DMS153 treated with DMSO at 0.1 percent for 48 hours (cell line): ENCODE results near the gene GPC6.

Source experiments
- DNase-seq: peaks from one replicate; lab custom pipeline; 2025; ENCODE audit not compliant: unreplicated experiment; lab: John Stamatoyannopoulos, UW

GPC6 gene

GRCh38 chr13:94009701-94010100 is 783.1 kb downstream of the GPC6 start:
- no peak for DNase-seq

DNA sequence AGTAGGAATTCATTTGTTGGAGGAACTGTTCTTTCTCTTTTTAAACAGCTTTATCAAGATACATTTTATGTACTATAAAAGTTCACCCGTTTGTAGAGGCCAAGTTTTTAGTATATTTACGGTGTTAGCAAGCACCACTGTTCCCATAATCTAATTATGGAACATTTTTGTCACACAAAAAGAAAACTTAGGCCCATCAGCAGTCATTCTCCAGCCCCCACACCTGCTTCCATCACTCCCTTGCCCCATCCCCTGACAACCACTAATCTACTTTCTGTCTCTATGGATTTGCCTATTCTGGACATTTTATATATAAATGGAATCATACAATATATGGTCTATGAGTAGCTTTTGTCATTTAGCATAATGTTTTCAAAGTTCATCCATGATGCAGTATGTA is 787.9 kb downstream of the GPC6 start:
- DNase-seq, result no peak

DNA sequence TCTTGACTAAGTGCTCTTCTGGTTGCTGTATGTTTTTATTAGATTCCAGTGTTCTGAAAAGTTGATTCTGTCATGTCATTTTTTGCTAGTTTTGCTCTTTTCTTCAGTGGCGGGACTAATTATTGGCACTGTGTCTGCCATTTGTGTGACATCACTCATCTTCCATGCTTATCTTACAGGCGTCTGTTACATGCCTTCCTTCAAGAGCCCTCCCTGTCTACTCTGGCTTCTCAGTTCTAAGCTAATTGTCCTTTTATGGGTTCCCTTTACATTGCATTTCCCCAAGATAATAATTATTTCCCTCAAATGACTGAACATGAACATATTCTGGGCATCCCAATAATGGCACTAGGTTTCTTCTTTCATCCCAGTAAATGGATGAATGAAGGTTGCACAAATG is 793.8 kb downstream of the GPC6 start:
- no peak for DNase-seq

GRCh38 chr13:94020833-94021232 is 794.2 kb downstream of the GPC6 start:
- no peak for DNase-seq

DNA sequence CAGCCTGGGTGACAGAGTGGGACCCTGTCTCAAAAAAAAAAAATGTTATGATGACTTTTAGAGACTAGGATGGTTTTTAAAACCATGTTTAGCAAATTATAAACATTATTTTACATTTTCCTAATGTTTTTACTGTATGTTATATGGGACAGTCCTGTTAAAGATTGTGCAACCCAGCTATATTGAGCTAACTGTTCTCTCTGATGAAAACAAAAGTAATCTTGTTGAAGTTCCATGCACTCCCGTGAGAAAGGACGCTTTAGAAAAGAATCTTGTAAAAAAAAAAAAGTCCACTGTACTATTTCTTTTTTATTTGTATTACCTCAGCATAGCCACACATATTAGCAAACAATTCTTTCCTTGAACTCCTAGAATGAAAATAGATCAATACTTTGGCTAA is 801.6 kb downstream of the GPC6 start:
- no peak for DNase-seq

GRCh38 chr13:94028650-94029049 is 802.0 kb downstream of the GPC6 start:
- DNase-seq, result no peak

- no peak for DNase-seq
Observed at GRCh38 chr13:94030415-94031119, 804.0 kb downstream of the GPC6 start.

- no peak for DNase-seq
Observed at GRCh38 chr13:94031609-94032008, 805.0 kb downstream of the GPC6 start.

GRCh38 chr13:94033098-94033497 is 806.5 kb downstream of the GPC6 start:
- no peak for DNase-seq

DNA sequence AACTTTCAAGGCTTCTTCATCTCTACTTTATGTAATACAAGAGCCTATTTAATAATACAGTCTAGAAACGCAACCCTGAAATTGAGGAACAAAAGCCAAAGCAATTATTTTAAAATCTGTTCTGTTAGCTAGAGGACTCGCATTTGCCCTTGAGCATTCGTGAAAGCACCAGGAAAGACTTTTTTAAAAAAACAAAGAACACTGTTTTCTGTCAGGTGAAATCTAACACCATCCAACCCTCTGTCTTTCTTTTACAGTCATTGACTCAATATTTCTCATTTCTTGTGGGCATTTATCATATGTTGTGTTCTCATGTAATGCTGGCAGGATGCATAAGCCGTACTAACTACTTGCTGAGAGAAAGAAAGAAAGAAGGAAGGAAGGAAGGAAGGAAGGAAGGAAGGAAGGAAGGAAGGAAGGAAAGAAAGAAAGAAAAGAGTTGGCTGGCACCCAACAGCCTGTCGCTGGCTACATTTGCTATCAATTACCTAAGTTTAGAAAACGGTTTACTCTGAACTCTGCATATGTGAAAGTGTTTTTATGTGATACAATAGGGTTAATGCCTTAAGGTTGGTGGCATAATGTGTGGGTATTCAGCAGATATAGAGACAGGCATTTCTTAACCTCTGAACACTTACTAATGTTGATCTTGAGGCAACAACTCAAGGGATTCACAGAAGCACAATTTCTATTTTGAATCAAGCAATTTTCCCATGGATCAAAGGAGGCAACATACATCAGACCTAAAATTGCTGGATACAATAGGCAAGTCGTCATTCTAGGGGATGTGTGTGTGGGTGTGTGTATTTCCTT is 807.4 kb downstream of the GPC6 start:
- DNase-seq, result no peak

- no peak for DNase-seq
Observed at GRCh38 chr13:94050039-94050438, 823.4 kb downstream of the GPC6 start.

GRCh38 chr13:94050686-94051085 is 824.1 kb downstream of the GPC6 start:
- no peak for DNase-seq

DNA sequence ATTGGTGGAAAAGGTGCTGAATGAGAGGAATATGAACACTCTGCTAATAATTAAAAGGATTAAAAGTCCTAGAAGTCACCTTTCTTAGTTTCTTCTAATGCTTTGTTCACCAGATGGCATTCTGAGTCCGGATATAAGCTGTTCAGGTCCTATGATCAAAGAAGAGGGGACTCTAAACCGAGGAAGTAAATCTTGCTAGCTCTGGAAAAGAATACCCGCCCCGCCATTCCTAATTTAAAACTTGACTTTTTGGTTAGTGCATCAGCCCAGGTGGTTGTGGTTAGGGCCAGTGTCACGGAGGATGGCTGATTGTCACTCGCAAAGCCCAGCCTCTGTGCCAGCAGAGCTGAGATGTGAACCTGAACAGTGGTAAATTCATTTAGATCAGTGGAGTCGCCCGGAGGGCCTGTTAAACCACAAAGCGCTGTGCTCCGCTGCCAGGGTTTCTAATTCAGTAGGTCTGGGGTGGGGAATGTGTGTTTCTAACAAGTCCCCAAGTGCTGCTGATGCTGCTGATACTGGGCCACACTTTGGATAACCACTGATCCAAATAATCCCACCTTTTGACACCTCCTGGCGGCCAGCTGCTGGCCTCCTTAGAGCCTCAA is 827.5 kb downstream of the GPC6 start:
- DNase-seq, result no peak

DNA sequence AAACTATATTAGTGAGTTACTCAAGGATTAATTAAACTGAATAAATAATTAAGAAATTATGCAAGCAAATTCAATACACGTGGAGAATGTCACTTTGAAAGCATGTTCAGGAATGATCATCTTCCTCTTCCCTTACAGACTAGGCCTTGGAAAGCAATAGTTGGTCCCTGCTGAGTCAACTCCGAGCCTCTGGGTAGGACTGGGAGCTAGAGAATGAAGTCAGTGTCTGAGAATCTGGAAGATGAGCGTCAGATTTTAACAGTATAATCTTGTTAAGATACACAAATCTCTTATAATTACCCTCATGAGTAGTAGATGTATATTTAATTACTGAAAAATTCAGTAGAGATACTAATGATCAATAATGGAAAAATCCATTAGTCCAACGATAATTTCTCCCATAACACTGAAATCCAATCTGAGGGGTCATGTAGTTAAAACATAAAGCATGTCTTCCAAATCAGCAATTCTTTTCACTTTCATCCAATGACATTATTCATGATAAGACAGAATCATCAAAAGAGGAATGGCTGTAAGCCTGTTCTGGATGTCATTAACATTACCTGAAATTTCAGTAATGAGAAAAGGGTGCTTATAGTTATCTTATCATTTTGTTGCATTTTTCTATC is 829.9 kb downstream of the GPC6 start:
- DNase-seq, result no peak

GRCh38 chr13:94057618-94058186 is 831.1 kb downstream of the GPC6 start:
- no peak for DNase-seq

DNA sequence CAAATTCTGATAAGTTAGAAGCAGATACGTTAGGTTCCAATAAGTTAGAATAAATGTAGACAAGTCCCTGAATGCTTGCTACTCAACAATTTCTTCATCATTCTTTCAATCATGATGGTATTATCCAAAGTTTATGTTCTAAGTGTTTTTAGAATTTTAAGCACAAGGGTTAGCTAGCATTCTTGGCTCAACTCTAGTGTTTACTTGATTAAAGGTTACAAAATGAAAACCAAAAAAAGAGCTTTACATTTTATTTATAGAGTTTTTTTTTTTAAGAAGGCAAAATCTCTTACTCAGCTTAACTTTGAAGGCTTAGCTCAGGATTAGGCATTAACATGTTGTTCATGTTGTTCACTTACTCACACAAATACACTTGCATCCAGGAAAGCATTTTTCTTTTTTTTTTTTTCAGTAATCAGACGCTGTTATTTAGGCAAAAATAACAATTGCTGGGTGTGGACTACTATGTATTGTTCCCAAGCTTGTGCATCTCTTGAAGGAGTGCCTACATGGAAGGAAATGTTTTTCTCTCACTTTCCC is 832.3 kb downstream of the GPC6 start:
- DNase-seq, result no peak

- no peak for DNase-seq
Observed at GRCh38 chr13:94061301-94061700, 834.7 kb downstream of the GPC6 start.

DNA sequence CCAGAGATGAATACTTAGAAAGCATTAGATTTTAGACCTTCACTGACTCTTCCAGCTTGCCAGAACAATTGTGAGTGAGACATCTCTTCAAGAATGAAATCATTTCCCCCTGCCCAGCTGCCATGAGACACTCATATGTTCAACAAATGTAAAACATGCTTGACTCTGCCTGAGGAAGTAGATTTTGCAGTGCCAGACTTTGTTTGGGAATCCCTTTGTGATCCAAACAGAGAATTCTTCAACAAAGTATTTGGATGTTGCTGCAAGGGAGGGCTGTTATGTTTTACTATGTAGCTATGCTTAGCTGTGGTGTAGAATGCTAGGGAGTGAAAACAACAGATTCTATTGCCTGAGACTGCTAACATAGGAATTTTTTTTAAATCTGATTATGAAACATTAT is 836.5 kb downstream of the GPC6 start:
- DNase-seq, result no peak

- DNase-seq, result no peak
Observed at GRCh38 chr13:94063848-94064247, 837.2 kb downstream of the GPC6 start.

- no peak for DNase-seq
Observed at GRCh38 chr13:94065741-94066140, 839.1 kb downstream of the GPC6 start.
